ENCODE results near the gene ALLC.

The ALLC gene

DNA sequence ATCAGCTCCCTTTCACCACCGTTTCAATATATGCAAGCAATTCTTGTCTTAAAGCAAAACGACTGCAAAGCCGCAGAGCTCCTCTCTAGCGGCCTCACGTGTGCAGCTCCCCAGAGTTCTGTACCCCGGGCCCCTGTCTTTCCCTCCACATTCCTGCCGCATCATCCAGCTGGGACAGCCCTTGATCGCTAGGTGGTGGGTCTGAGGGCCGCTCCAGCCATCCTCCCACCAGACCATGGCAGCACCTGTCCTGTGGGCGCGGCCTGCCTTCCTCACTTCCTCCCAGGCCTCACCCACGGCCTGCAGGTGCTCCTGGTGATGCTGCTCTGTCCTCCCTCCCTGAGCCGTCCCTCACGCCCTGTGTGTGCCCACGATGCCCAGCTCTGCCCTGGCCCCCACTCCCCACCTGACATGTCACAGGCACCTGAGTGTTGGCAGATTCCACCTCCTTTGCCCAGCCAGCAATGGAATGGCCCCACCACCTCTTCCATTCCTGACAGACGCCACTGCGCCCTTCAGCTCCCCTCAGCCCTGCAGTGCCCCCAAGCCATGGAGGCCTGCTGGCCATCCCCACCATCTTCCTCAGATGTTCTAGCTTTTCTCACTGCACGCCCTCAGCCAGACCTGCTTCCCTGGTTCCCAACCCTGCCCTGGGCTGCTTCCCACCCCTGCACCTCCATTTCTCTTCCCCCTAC is 15.3 kb upstream of the ALLC start:
- Histone ChIP-seq H3K27ac (no peak overlapping the region), H3K4me1 (ENCODE audit: low read depth, poor library complexity, severe bottlenecking) (no peaks in the 10 kb centered on the region), H3K4me3 (IDR thresholded peaks at IDR 0.05; ENCODE audit: insufficient read depth, low read depth, low read length) (no peak overlapping the region), H2AFZ (ENCODE audit: low read depth) (no peak overlapping the region), H3K79me2 (ENCODE audit: insufficient read depth, low read depth) (no peaks in the 10 kb centered on the region), H3K9ac (no peak overlapping the region), H3K4me2 (no peak overlapping the region), H3K27me3 (ENCODE audit: insufficient read depth, low read depth) (no peaks in the 10 kb centered on the region), H4K20me1 (ENCODE audit: insufficient read depth) (no peaks in the 10 kb centered on the region), H3K36me3 (ENCODE audit: insufficient read depth) (no peaks in the 10 kb centered on the region)
- TF ChIP-seq, protein P1, sequence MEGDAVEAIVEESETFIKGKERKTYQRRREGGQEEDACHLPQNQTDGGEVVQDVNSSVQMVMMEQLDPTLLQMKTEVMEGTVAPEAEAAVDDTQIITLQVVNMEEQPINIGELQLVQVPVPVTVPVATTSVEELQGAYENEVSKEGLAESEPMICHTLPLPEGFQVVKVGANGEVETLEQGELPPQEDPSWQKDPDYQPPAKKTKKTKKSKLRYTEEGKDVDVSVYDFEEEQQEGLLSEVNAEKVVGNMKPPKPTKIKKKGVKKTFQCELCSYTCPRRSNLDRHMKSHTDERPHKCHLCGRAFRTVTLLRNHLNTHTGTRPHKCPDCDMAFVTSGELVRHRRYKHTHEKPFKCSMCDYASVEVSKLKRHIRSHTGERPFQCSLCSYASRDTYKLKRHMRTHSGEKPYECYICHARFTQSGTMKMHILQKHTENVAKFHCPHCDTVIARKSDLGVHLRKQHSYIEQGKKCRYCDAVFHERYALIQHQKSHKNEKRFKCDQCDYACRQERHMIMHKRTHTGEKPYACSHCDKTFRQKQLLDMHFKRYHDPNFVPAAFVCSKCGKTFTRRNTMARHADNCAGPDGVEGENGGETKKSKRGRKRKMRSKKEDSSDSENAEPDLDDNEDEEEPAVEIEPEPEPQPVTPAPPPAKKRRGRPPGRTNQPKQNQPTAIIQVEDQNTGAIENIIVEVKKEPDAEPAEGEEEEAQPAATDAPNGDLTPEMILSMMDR (conservative IDR thresholded peaks at IDR 0.05; ENCODE audit: low read depth, low read length): no peak

DNA sequence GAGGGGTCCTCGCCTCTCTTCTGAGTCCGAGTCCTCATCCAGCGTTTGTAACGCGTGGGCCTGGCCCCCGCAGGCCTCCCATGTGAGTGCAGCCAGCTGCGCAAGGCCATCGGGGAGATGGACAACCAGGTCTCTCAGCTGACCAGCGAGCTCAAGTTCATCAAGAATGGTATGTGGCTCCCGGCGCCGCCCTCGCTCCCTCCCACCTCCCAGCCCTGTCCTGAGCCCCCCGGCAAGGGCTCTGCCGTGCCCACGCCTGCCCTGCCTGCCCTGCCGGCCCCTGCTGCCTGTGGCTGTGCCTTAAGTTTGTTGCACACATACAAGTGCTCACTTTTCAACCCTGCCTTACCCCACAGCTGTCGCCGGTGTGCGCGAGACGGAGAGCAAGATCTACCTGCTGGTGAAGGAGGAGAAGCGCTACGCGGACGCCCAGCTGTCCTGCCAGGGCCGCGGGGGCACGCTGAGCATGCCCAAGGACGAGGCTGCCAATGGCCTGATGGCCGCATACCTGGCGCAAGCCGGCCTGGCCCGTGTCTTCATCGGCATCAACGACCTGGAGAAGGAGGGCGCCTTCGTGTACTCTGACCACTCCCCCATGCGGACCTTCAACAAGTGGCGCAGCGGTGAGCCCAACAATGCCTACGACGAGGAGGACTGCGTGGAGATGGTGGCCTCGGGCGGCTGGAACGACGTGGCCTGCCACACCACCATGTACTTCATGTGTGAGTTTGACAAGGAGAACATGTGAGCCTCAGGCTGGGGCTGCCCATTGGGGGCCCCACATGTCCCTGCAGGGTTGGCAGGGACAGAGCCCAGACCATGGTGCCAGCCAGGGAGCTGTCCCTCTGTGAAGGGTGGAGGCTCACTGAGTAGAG is 14.4 kb upstream of the ALLC start:
- no peak overlapping the region for H2AFZ ChIP-seq (ENCODE audit: low read depth)
- H3K9ac ChIP-seq: no peak overlapping the region
- no peak overlapping the region for H3K4me2 ChIP-seq

DNA sequence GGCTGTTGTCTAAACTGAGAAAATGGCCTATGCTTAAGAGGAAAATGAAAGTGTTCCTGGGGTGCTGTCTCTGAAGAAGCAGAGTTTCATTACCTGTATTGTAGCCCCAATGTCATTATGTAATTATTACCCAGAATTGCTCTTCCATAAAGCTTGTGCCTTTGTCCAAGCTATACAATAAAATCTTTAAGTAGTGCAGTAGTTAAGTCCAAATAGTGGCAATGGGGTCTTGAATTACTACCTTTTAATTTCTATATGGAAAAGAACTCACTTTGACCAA is 13.8 kb upstream of the ALLC start:
- Histone ChIP-seq H3K4me2 (no peak overlapping the region), H3K27ac (no peak overlapping the region), H3K27me3 (ENCODE audit: insufficient read depth, low read depth) (no peaks in the 10 kb centered on the region), H2AFZ (ENCODE audit: low read depth) (no peak overlapping the region), H4K20me1 (ENCODE audit: insufficient read depth) (no peaks in the 10 kb centered on the region), H3K4me1 (ENCODE audit: low read depth, poor library complexity, severe bottlenecking) (no peaks in the 10 kb centered on the region), H3K36me3 (ENCODE audit: insufficient read depth) (no peaks in the 10 kb centered on the region), H3K9ac (no peak overlapping the region), H3K4me3 (IDR thresholded peaks at IDR 0.05; ENCODE audit: insufficient read depth, low read depth, low read length) (no peak overlapping the region), H3K79me2 (ENCODE audit: insufficient read depth, low read depth) (no peaks in the 10 kb centered on the region)
- TF ChIP-seq, protein P1 (conservative IDR thresholded peaks at IDR 0.05; ENCODE audit: low read depth, low read length): no peak

More for the DNA sequence above, 14.4 kb upstream of the ALLC start:
- H3K4me1 ChIP-seq (ENCODE audit: low read depth, poor library complexity, severe bottlenecking): no peaks in the 10 kb centered on the region
- no peaks in the 10 kb centered on the region for H4K20me1 ChIP-seq (ENCODE audit: insufficient read depth)
- no peak overlapping the region for H3K27ac ChIP-seq
- H3K36me3 ChIP-seq (ENCODE audit: insufficient read depth): no peaks in the 10 kb centered on the region
- no peaks in the 10 kb centered on the region for H3K27me3 ChIP-seq (ENCODE audit: insufficient read depth, low read depth)
- no peak overlapping the region for H3K4me3 ChIP-seq (IDR thresholded peaks at IDR 0.05; ENCODE audit: insufficient read depth, low read depth, low read length)
- TF ChIP-seq, protein P1 (conservative IDR thresholded peaks at IDR 0.05; ENCODE audit: low read depth, low read length): no peak
- no peaks in the 10 kb centered on the region for H3K79me2 ChIP-seq (ENCODE audit: insufficient read depth, low read depth)

DNA sequence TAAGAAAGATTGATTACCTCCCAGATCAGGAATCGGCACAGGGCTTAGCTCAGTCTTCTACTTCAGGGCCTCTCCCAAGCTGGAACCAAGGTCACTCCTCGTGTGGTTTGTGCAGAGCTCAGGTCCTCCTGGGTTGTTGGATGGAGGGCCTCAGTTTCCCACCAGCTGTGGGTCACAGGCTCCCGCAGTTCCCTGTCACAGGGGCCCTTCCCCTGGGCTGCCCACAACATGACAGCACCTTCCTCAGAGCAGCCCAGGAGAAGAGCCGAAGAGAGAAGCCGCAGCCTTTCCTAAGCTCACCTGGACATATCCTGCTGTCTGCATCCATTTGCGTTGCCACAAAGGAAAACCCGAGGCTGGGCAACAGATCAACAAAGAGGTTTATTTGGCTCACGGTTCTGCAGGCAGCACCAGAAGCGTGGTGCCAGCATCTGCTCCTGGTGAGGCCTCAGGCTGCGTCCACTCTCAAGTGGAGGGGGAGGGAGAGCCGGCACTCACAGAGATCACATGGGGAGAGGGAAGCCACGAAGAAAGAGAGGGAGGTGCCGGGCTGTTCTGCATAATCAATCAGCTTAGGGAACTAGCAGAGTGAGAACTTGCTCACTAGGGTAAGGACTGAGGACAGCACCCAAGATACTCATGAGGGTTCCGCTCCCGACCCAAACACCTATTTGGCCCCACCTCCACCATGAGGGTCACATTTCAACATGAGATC is 13.0 kb upstream of the ALLC start:
- no peak overlapping the region for H2AFZ ChIP-seq (ENCODE audit: low read depth)
- H3K4me2 ChIP-seq: no peak overlapping the region
- H4K20me1 ChIP-seq (ENCODE audit: insufficient read depth): no peaks in the 10 kb centered on the region
- H3K4me1 ChIP-seq (ENCODE audit: low read depth, poor library complexity, severe bottlenecking): no peaks in the 10 kb centered on the region
- H3K27me3 ChIP-seq (ENCODE audit: insufficient read depth, low read depth): no peaks in the 10 kb centered on the region
- H3K27ac ChIP-seq: no peak overlapping the region
- TF ChIP-seq, protein P1 (conservative IDR thresholded peaks at IDR 0.05; ENCODE audit: low read depth, low read length): no peak
- H3K9ac ChIP-seq: no peak overlapping the region
- no peaks in the 10 kb centered on the region for H3K79me2 ChIP-seq (ENCODE audit: insufficient read depth, low read depth)
- H3K36me3 ChIP-seq (ENCODE audit: insufficient read depth): no peaks in the 10 kb centered on the region
- H3K4me3 ChIP-seq (IDR thresholded peaks at IDR 0.05; ENCODE audit: insufficient read depth, low read depth, low read length): no peak overlapping the region

All from KMS-11 (cell line).